Stimulated activated CD4-positive, alpha-beta T cell treated with anti-CD3 and anti-CD28 coated beads, Interleukin-1b, Interleukin-23, amount 100 ng/mL, for 1 hour (primary cell): Measurements from ENCODE around the gene LPO.

ENCODE experiments used
- DNase-seq, 2 donors: peaks; one replicate each; pipeline ENCODE4 v3.0.0-alpha.2; 2020; ENCODE audit warnings: low read depth in 2 of 2

LPO gene

GRCh38 chr17:58262149-58262548, 23.8 kb downstream of the LPO start:
- no peak for DNase-seq

GRCh38 chr17:58263773-58264172, 25.4 kb downstream of the LPO start:
- DNase-seq: no peak

- no peak for DNase-seq
These were observed 26.2 kb downstream of the LPO start for GRCh38 chr17:58264407-58265103.

- no peak for DNase-seq
These were observed 26.9 kb downstream of the LPO start for GRCh38 chr17:58265271-58265670.

GRCh38 chr17:58265902-58266875, 27.8 kb downstream of the LPO start:
- DNase-seq: no peak

- no peak for DNase-seq
These were observed 29.3 kb downstream of the LPO start for GRCh38 chr17:58267347-58268324.

GRCh38 chr17:58268326-58268725, 29.9 kb downstream of the LPO start:
- DNase-seq: no peak

- DNase-seq: no peak
These were observed 30.6 kb downstream of the LPO start for GRCh38 chr17:58268774-58269556.

- no peak for DNase-seq
These were observed 31.3 kb downstream of the LPO start for GRCh38 chr17:58269557-58270291.

- DNase-seq: no peak
These were observed 32.3 kb downstream of the LPO start for GRCh38 chr17:58270476-58271215.

GRCh38 chr17:58271216-58271931, 33.0 kb downstream of the LPO start:
- DNase-seq: no peak

GRCh38 chr17:58272367-58273280, 34.2 kb downstream of the LPO start:
- no peak for DNase-seq

- DNase-seq: no peak
These were observed 35.2 kb downstream of the LPO start for GRCh38 chr17:58273453-58274104.

GRCh38 chr17:58275417-58275816, 37.0 kb downstream of the LPO start:
- no peak for DNase-seq

- no peak for DNase-seq
These were observed 38.0 kb downstream of the LPO start for GRCh38 chr17:58276423-58276822.

- DNase-seq: no peak
These were observed 38.9 kb downstream of the LPO start for GRCh38 chr17:58277107-58277801.
